Omental fat pad (tissue), 4 donors: ENCODE data around the gene CLEC16A. TPM values are rescaled to one million over a fixed set of nuclear protein-coding genes. Genes with fewer than 3 reads are reported as not detected.

ENCODE experiments used
- ATAC-seq: fragments of 150-250 bp; one replicate; pipeline ENCODE4 v1.9.1; 2016; ENCODE audit warnings: mild to moderate bottlenecking, moderate library complexity; ENCODE audit not compliant: low FRiP score
- DNase-seq: peaks from one replicate; pipeline ENCODE4 v3.0.0-alpha.2; 2019; ENCODE audit warnings: low spot score
- CTCF ChIP-seq, 3 donors: fragments of 450-650 bp; IDR thresholded peaks; one replicate each; pipeline ENCODE4 v1.5.1; 2016 to 2017; ENCODE audit warnings: antibody characterized with exemption in 3 of 3, mild to moderate bottlenecking in 3 of 3, moderate library complexity in 2 of 3
- total RNA-seq, 4 donors: library from RNA; depleted of rRNA; stranded (reverse); fragments of >200 nt; gene quantifications; one replicate each; pipeline ENCODE4 v1.1.0, GENCODE V29; 2016

The CLEC16A gene
- total RNA-seq, 4 donors from 2014 or later: 24.0 to 36.9 (median 29.5) TPM

GRCh38 chr16:11225677-11226549, 281.5 kb downstream of the CLEC16A start:
- ATAC-seq (no peak), DNase-seq (no peak)
- no peak for TF ChIP-seq CTCF (IDR thresholded peaks at IDR 0.05)

- DNase-seq (no peak), ATAC-seq (no peak)
- no peak for TF ChIP-seq CTCF (IDR thresholded peaks at IDR 0.05)
Observed at GRCh38 chr16:11229432-11229831, 285.1 kb downstream of the CLEC16A start.

- ATAC-seq (no peak), DNase-seq (no peak)
- TF ChIP-seq CTCF (IDR thresholded peaks at IDR 0.05): no peak
Observed at GRCh38 chr16:11229906-11230305, 285.5 kb downstream of the CLEC16A start.

GRCh38 chr16:11231367-11231970, 287.1 kb downstream of the CLEC16A start:
- ATAC-seq (no peak), DNase-seq (no peak)
- no peak for TF ChIP-seq CTCF (IDR thresholded peaks at IDR 0.05)

Other genes starting within 250 kb of the CLEC16A start
- gene TEKT5, start 249.6 kb upstream of the CLEC16A start, total RNA-seq: not detected
- 10 to 100 TPM; 22.0 to 31.7 (median 22.4) TPM for gene NUBP1, start 200.7 kb upstream of the CLEC16A start, total RNA-seq
- gene TVP23A, start 125.8 kb upstream of the CLEC16A start, total RNA-seq: 1 to 10 TPM in 2 of 4 donors, under 1 TPM in 2; 0.25 to 1.5 (median 0.84) TPM
- gene CIITA, start 67.4 kb upstream of the CLEC16A start, total RNA-seq: 100 to 1,000 TPM in 1 of 4 donors, 10 to 100 TPM in 1, 1 to 10 TPM in 2; 3.2 to 101 (median 11.2) TPM
- gene DEXI, start 2.1 kb upstream of the CLEC16A start, total RNA-seq: 10 to 100 TPM; 56.8 to 71.5 (median 64.5) TPM